Aorta (tissue), 5 donors: ENCODE results near the gene PI4KB. TPM values are rescaled to one million over a fixed set of nuclear protein-coding genes. Genes with fewer than 3 reads are reported as not detected.

ENCODE experiments used
- ATAC-seq: fragments of 200-7000 bp; cut with Tn5 transposase; one replicate; pipeline ENCODE4 v1.9.1; 2022; ENCODE audit warnings: moderate library complexity; ENCODE audit not compliant: low FRiP score
- DNase-seq, 2 donors: peaks; one replicate each; pipeline ENCODE4 v3.0.0-alpha.2; 2020
- H3K27ac ChIP-seq, 2 donors: one replicate each; pipeline ENCODE4 v1.5.1; 2013; ENCODE audit warnings: low read length in 2 of 2, mild to moderate bottlenecking in 2 of 2, moderate library complexity in 2 of 2, control low read depth in 1 of 2, inconsistent platforms in 1 of 2, low read depth in 1 of 2
- H3K27me3 ChIP-seq, 2 donors: one replicate each; pipeline ENCODE4 v1.6.1; 2013; ENCODE audit warnings: control low read depth in 1 of 2, low read length in 1 of 2, mild to moderate bottlenecking in 1 of 2, moderate library complexity in 1 of 2; ENCODE audit not compliant: insufficient read depth in 2 of 2, control insufficient read depth in 1 of 2
- H3K36me3 ChIP-seq, 2 donors: one replicate each; pipeline ENCODE4 v1.6.1; 2013; ENCODE audit warnings: control low read depth in 1 of 2, low read length in 1 of 2, mild to moderate bottlenecking in 1 of 2; ENCODE audit not compliant: insufficient read depth in 2 of 2, control insufficient read depth in 1 of 2
- H3K4me1 ChIP-seq, 2 donors: one replicate each; pipeline ENCODE4 v1.6.1; 2013; ENCODE audit warnings: low read length in 2 of 2, control low read depth in 1 of 2, mild to moderate bottlenecking in 1 of 2, moderate library complexity in 1 of 2; ENCODE audit not compliant: insufficient read depth in 2 of 2, control insufficient read depth in 1 of 2
- H3K4me3 ChIP-seq, 2 donors: one replicate each; pipeline ENCODE4 v1.5.1; 2013; ENCODE audit warnings: low read length in 2 of 2, control low read depth in 1 of 2, mild to moderate bottlenecking in 1 of 2
- H3K9me3 ChIP-seq: one replicate; pipeline ENCODE4 v1.6.1; 2013; ENCODE audit warnings: mild to moderate bottlenecking, low read length; ENCODE audit not compliant: control insufficient read depth
- WGBS, 2 donors: extraction: QIAGEN DNeasy Blood & Tissue Kit; methylation state at CpG; one replicate each; pipeline ENCODE4 v1.1.7; 2013; 5-methylcytosine and 5-hydroxymethylcytosine counted together
- intact Hi-C, 2 donors: fragments of 100-400 bp; cut with DNase I; formaldehyde crosslinking; loops; one replicate each; pipeline versions ENCODE4 v1.14.2 to v1.15.0; 2022
- polyA plus RNA-seq, 2 donors: library from polyadenylated mRNA; stranded (reverse); fragments of 200-250 nt; gene quantifications; one replicate each; pipeline ENCODE4 v1.2.3, GENCODE V29; 2013
- total RNA-seq, 2 donors: library from RNA; stranded (reverse); fragmentation: NEBNext Ultra II Directional; extraction: Animal tissue kit (Norgen Biotek cat#: 25700); gene quantifications; one replicate each; pipeline ENCODE4 v1.2.1, GENCODE V29; 2021
- donor health status: healthy with polysubstance abuse.
- donor health status: Bipolar disorder and iron deficiency.
- donor health status: DM: no; HTN: no; CAD: no.
- donor health status: DM: no; HTN: no; CAD: no.
- donor health status: DM: yes; HTN: yes; CAD: no.

The PI4KB gene
- total and polyA plus RNA-seq, 4 donors: 12.9 to 60.9 (median 45.2) TPM

DNA sequence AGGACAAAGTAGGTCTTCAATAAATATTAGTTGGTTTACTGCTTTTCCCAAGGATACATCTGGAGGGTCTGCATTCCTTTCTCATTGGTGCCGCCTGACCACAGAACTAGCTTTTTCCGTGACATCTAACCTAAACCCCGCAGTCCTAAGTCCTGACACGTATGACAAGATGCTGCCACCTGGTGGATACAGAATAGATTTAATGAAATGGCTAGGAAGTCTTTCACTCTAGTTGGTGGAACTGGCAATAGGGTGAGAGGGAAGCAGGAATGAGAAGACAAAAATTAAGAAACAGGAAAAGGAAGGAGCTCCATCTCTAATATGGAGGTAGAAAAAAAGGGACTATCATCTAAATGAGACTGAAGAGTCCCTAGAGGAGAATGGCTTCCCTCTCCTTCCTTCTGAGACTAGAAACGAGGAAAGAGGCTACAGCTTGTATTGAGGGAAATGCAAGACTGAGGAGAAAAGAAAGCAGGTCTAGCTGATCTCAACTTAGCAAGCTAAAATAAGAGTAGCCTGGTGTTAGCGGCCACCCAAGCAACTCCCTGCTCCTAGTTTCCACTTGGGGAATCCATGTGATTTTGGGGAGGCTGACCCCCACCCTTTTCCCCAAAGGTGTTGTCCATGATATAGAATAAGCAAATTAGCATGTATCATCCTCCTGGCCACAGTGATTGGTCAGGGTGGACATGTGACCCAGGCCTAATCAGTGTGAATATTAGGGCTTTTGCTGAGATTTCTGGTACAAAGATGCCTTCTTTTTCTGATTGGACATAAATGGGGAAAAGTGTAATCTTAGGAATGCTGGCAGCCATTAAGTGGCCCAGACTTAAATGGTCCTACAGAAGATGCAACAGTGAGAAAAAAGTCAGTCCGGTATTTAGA, 13.9 kb upstream of the PI4KB start:
- Histone ChIP-seq H3K36me3 (no peaks in the 10 kb centered on the region), H3K27ac (peak overlapping the region in 1 of 2 donors; percentile 26), H3K9me3 (no peaks in the 10 kb centered on the region), H3K27me3 (no peaks in the 10 kb centered on the region), H3K4me1 (peaks cover 0 to 2% of the 10 kb centered on the region in 2 donors), H3K4me3 (no peak overlapping the region)
- intact Hi-C loops: loop anchor here (1.0 to 10.0 kb wide), 4 partner anchors 38 to 146 kb away; partner anchors contain the start of genes PIP5K1A (in 1 of the 2), VPS72 (in 1 of the 2) and ZNF687 (in 1 of the 2)
- no peak for DNase-seq
- ATAC-seq: peak; percentile 91
- WGBS, 2 donors: 21% methylated on average over 7 of the region's 7 CpGs

DNA sequence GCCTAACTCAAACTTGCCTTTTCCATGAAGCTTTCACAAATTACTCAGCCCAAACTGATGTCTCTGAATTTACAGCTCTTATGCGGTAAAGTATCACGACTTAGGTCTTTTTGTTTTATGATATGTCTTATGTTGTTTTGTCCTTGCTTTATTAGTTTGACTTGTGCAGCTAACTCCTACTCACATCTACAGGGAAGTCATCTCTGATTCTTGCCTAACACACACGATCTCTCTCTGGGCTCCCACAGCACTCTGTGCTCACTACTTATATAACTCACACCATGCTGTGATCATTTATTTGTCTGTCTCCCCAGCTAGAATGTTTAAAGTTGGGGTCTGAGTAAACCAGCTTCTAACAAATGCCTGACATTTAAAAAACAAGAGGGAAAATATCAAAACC, 9.3 kb upstream of the PI4KB start:
- Histone ChIP-seq H3K9me3 (no peaks in the 10 kb centered on the region), H3K4me1 (no peaks in the 10 kb centered on the region), H3K27me3 (no peaks in the 10 kb centered on the region), H3K4me3 (no peak overlapping the region), H3K27ac (no peak overlapping the region), H3K36me3 (no peaks in the 10 kb centered on the region)
- DNase-seq (no peak), ATAC-seq (no peak)
- 86 to 93% methylated on average over 3 of the region's 3 CpGs for WGBS, 2 donors
- intact Hi-C loops: no loop called here

DNA sequence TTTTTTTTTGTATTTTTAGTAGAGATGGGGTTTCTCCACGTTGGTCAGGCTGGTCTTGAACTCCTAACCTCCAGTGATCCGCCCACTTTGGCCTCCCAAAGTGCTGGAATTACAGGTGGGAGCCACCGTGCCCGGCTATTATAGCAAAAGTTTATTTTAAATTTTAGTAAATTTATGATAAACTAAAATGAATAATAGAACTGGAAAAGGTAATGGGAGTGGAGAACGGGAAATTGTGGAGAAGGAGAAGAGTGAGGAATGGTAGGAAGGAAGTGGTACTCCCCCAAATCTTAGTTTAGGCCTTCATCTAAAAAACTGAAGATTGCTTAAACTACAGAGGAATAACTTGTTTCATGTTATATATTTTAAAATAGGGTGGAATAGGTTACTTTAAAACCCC, 7.6 kb upstream of the PI4KB start:
- Histone ChIP-seq H3K27me3 (no peaks in the 10 kb centered on the region), H3K4me3 (no peak overlapping the region), H3K4me1 (no peaks in the 10 kb centered on the region), H3K27ac (no peak overlapping the region), H3K9me3 (no peaks in the 10 kb centered on the region), H3K36me3 (no peaks in the 10 kb centered on the region)
- intact Hi-C loops: no loop called here
- WGBS, 2 donors: 87 to 88% methylated on average over 5 of the region's 5 CpGs
- no peak for ATAC-seq
- DNase-seq: no peak

DNA sequence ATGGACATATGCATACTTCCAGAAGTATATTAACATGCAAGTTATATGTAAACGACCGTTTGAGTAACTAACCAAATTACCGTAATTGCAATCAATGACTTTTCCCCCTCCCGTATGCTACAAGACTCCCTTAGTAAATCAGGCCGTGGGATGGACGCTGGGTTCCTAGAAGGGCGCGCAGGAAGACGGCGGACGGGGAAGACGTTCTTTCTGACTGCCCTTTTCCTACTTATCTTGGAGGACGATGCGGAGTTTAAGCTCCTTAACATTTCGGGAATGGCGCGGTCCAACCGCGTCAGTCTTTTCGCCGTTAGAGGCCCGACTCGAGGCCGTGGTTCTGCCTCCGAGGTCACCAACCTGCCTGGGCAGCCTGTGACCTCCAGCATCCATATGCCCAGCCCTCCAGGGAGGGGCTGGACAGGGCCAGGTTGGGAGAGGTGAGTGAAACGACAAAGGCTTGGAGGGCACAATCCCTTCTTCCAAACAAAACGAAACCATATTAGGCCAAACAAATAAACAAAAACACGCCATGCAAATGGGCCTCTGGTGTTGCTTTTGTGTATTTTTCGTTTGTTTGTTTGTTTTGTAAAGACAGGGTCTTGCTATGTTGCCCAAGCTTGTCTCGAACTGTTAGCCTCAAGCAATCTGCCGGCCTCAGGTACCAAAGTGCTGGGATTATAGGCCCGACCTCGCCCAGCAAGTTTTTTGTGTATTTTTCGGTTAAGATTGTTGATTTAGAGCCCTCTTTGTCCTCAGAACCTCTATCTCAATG, 873 bp upstream of the PI4KB start:
- Histone ChIP-seq H3K9me3 (no peaks in the 10 kb centered on the region), H3K27ac (peak overlapping the region; percentile 25 to 85), H3K4me3 (peak overlapping the region; percentile 63 to 93), H3K36me3 (peaks cover 0 to 4% of the 10 kb centered on the region in 2 donors), H3K27me3 (no peaks in the 10 kb centered on the region), H3K4me1 (peaks cover 0 to 2% of the 10 kb centered on the region in 2 donors)
- WGBS, 2 donors: 19 to 20% methylated on average over 34 of the region's 34 CpGs
- intact Hi-C loops: loop anchor here in 1 of 2 donors (1.0 to 5.0 kb wide), 2 partner anchors 17 to 46 kb away; partner anchors contain the start of gene ZNF687
- ATAC-seq (peak; percentile 33), DNase-seq (peak; percentile 59 to 80)

DNA sequence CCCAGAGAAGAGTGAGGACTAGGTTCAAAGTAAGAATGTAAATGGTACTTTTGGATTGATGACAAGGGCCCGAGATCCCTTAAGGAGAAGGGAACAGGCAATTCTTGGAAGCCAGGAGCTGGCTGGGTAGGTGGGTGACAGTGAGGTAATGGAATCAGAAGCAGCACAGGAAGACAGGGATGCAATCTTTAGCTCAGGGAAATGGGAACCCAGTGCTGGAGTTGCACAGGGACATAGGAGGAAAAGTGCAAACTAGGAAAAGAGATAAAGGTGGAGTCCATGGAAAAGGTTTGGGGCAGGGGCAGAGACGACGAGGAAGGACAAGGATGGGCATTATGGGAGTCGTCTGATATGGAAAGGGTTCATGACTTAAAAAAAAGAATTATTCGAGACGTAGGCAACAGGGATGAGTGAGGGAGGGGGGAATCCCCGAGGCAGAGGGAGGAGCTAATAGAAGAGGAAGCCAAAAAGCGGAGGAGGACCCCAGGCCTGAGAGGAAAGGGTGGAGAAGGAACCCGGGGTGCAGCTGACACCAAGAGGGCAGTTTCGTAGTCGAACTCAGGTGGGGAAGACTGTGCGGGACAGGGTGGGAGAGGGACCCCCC, 495 bp downstream of the PI4KB start:
- peak overlapping the region; percentile 85 to 93 for H3K4me3 ChIP-seq
- H3K36me3 ChIP-seq: peaks cover 0 to 4% of the 10 kb centered on the region in 2 donors
- no peaks in the 10 kb centered on the region for H3K9me3 ChIP-seq
- no peaks in the 10 kb centered on the region for H3K27me3 ChIP-seq
- peak overlapping the region; percentile 59 to 73 for H3K27ac ChIP-seq
- H3K4me1 ChIP-seq: peaks cover 0 to 2% of the 10 kb centered on the region in 2 donors
- intact Hi-C loops: loop anchor here in 1 of 2 donors (1.0 to 5.0 kb wide), 2 partner anchors 15 to 44 kb away; partner anchors contain the start of gene ZNF687
- ATAC-seq (peak; percentile 82), DNase-seq (peak; percentile 79 to 80)
- 0% methylated on average over 10 to 12 of the region's 12 CpGs for WGBS, 2 donors

DNA sequence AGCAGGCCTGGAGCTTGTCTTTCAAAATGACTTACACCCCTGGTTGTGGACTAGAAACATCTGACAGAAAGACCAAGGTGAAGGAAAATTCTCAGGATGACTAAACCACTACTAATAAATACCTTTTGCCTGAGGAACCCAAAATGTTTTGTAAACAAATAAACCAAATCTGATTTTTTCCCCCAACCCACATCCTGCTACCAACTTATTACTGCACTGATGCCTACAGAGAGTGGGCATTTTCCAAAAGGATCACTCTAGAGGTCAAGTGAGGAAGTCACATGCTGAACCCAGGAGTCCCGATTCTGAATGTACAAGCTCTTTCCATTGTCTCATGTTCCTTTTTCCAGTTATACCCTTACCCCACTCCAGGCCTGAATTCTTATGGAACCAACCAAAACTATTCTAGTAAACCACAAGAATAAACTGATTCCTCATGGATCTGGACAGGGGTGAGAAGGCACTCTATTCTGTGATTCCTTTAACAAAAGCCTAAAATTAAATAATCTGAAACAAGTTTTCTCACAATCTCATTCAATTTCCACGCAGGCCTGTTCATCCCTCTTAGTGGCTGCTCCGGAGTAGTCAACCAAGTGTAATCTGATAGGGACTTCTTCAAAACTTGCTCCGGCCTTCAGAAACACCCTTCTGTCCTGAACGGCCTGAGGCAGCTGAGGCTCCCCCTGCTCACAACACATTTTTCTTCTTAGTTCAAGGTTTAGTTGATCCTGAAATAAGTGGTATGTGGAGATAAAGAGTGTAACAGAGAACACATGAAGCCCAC, 1.4 kb downstream of the PI4KB start:
- no peak for ATAC-seq
- H3K4me1 ChIP-seq: peaks cover under 1 to 2% of the 10 kb centered on the region in 2 donors
- H3K9me3 ChIP-seq: no peaks in the 10 kb centered on the region
- no peak overlapping the region for H3K27ac ChIP-seq
- DNase-seq: no peak
- intact Hi-C loops: loop anchor here in 1 of 2 donors (5.0 kb wide), 1 partner anchor 44 kb away; the partner anchor contains the start of gene ZNF687
- no peaks in the 10 kb centered on the region for H3K27me3 ChIP-seq
- WGBS, 2 donors: 7 to 10% methylated on average over 5 of the region's 5 CpGs
- H3K4me3 ChIP-seq: peak overlapping the region; percentile 85 to 93
- H3K36me3 ChIP-seq: peaks cover 0 to 4% of the 10 kb centered on the region in 2 donors

DNA sequence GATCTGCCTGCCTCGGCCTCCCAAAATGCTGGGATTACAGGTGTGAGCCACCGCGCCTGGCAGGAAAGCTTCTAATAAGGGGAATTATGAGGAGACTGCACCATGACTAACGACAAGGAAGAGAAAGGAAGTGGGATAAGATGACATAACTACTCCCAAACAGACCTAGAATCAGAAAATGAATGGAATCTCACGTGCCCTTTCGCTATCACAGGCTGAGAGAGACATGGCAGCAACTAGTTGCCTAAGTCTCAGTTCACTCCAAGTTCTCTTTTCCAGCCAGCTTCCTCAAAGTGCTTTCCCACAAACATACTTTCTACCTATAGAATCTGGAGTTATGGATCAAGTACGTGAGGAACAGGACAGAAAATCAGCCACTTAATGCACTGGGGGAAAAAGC, 2.0 kb downstream of the PI4KB start:
- ATAC-seq (no peak), DNase-seq (no peak)
- WGBS, 2 donors: 83 to 87% methylated on average over 7 of the region's 7 CpGs
- Histone ChIP-seq H3K9me3 (no peaks in the 10 kb centered on the region), H3K4me3 (no peak overlapping the region), H3K27me3 (no peaks in the 10 kb centered on the region), H3K4me1 (peaks cover 2 to 5% of the 10 kb centered on the region in 2 donors), H3K36me3 (peaks cover 0 to 4% of the 10 kb centered on the region in 2 donors), H3K27ac (no peak overlapping the region)
- intact Hi-C loops: loop anchor here in 1 of 2 donors (5.0 kb wide), 1 partner anchor 43 kb away; the partner anchor contains the start of gene ZNF687
